HepG2 (cell line): ENCODE results near the gene CBX7. TPM values are rescaled to one million over a fixed set of nuclear protein-coding genes. Genes with fewer than 3 reads are reported as not detected.

ENCODE experiments used
- ELF1 ChIP-seq: sonication (generic); formaldehyde crosslinking; IDR thresholded peaks from 2 replicates; pipeline ENCODE4 v1.4.0; 2020; ENCODE audit warnings: missing genetic modification reagents
- ERF ChIP-seq: IDR thresholded peaks from 2 replicates; pipeline ENCODE4 v1.6.1; 2018; ENCODE audit warnings: missing biosample characterization, missing genetic modification reagents
- MYNN ChIP-seq: sonication (generic); formaldehyde crosslinking; IDR thresholded peaks from 2 replicates; pipeline ENCODE4 v1.4.0; 2020; ENCODE audit warnings: mild to moderate bottlenecking, low read depth, missing genetic modification reagents
- NCOR1 ChIP-seq: fragments of 200-600 bp; sonication (generic); IDR thresholded peaks from 2 replicates; pipeline ENCODE4 v1.7.0; 2017; ENCODE audit warnings: antibody characterized with exemption, low read length, borderline replicate concordance
- NR2F1 ChIP-seq, 2 experiments: fragments of 450-650 bp in 1 of 2; formaldehyde crosslinking in 1 of 2; IDR thresholded peaks; 2 replicates each; pipeline versions ENCODE4 v1.5.0 to v1.6.1; 2016 to 2020; ENCODE audit warnings: mild to moderate bottlenecking in 1 of 2, missing compliant biosample characterization in 1 of 2, missing genetic modification reagents in 1 of 2, moderate library complexity in 1 of 2
- SAFB2 ChIP-seq: sonication (generic); formaldehyde crosslinking; IDR thresholded peaks from 2 replicates; pipeline ENCODE4 v1.5.1; 2020; ENCODE audit warnings: missing genetic modification reagents, low read depth, mild to moderate bottlenecking, borderline replicate concordance
- SATB2 ChIP-seq: sonication (generic); formaldehyde crosslinking; IDR thresholded peaks from 2 replicates; pipeline ENCODE4 v1.5.0; 2020; ENCODE audit warnings: missing genetic modification reagents
- SNRNP70 ChIP-seq: fragments of 200-400 bp; formaldehyde crosslinking; IDR thresholded peaks from 2 replicates; pipeline ENCODE4 v1.6.1; 2017; ENCODE audit warnings: mild to moderate bottlenecking, low read depth, low read length, moderate library complexity
- SRY ChIP-seq: sonication (generic); formaldehyde crosslinking; IDR thresholded peaks from 2 replicates; pipeline ENCODE4 v1.8.0; 2022; ENCODE audit warnings: mild to moderate bottlenecking, missing genetic modification reagents
- SSRP1 ChIP-seq: IDR thresholded peaks from 2 replicates; pipeline ENCODE4 v1.6.1; 2016; ENCODE audit warnings: control low read depth
- ZC3H4 ChIP-seq: sonication (generic); formaldehyde crosslinking; IDR thresholded peaks from 2 replicates; pipeline ENCODE4 v1.4.0; 2020; ENCODE audit warnings: missing genetic modification reagents, borderline replicate concordance
- ZFP36L1 ChIP-seq: sonication (generic); formaldehyde crosslinking; IDR thresholded peaks from 2 replicates; pipeline ENCODE4 v1.8.0; 2022; ENCODE audit warnings: mild to moderate bottlenecking, missing genetic modification reagents, moderate library complexity
- ZNF354B ChIP-seq: sonication (generic); formaldehyde crosslinking; IDR thresholded peaks from 2 replicates; pipeline ENCODE4 v1.8.0; 2022; ENCODE audit warnings: mild to moderate bottlenecking, missing genetic modification reagents
- ZNF670 ChIP-seq: sonication (generic); formaldehyde crosslinking; IDR thresholded peaks from 2 replicates; pipeline ENCODE4 v1.8.0; 2022; ENCODE audit warnings: mild to moderate bottlenecking, missing genetic modification reagents, borderline replicate concordance
- polyA plus RNA-seq, 8 experiments: library from polyadenylated mRNA; depleted of rRNA in 3 of 8; stranded (reverse) in 7 of 8; unstranded in 1 of 8; fragments of >200 nt; fragmentation: Illumina TruSeq in 4 of 8; extraction: Trizol in 4 of 8; gene quantifications; 2 replicates each; pipeline versions ENCODE4 v1.2.1 to v1.2.3, GENCODE V29; 2011 to 2016; ENCODE audit warnings: low read depth in 4 of 8, missing spikeins in 1 of 8, mixed read lengths in 1 of 8; ENCODE audit not compliant: insufficient read depth in 1 of 8
- total RNA-seq, 5 experiments: library from RNA; depleted of rRNA; stranded (reverse); fragments of >200 nt; fragmentation: Illumina TruSeq; extraction: Trizol; gene quantifications; 2 replicates each; pipeline ENCODE4 v1.2.3, GENCODE V29; 2016; ENCODE audit warnings: low read depth in 1 of 5
- TF ChIP-seq, protein P1 (sequence below): sonication (generic); formaldehyde crosslinking; IDR thresholded peaks from 2 replicates; pipeline ENCODE4 v1.5.0; 2020; ENCODE audit warnings: missing genetic modification reagents
- TF ChIP-seq, protein P2 (sequence below): sonication (generic); formaldehyde crosslinking; IDR thresholded peaks from 2 replicates; pipeline ENCODE4 v1.9.0; 2021; ENCODE audit warnings: missing genetic modification reagents, borderline replicate concordance
- TF ChIP-seq, protein P3 (sequence below): IDR thresholded peaks from 2 replicates; pipeline ENCODE4 v1.4.0; 2020; ENCODE audit warnings: mild to moderate bottlenecking, missing genetic modification reagents
- TF ChIP-seq, protein P4 (sequence below): sonication (generic); formaldehyde crosslinking; IDR thresholded peaks from 2 replicates; pipeline ENCODE4 v1.4.0; 2020; ENCODE audit warnings: missing genetic modification reagents

The CBX7 gene
- total and polyA plus RNA-seq, 2 of the 13 experiments (the other 11 are each of a cell fraction or from before 2014, with no cell fraction given): 0.35 to 4.9 TPM

DNA sequence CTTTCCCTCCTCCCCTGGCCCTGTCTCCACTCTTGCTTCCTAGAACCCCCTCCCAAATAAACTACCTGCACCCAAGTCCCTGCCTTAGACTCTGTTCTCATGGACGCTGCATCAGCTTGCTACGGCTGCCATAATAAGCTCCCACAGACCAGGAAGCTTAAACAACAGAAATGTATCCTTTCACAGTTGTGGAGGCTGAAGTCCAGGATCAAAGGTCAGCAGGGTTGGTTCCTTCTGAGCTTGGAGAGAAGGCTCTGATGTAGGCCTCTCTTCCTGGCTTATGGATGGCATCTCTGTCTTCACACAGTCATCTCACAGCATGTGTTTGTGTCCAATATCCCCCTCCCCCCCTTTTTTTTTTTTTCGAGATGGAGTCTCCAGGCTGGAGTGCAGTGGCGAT lies 23.4 kb downstream of the CBX7 start (continued):
- TF ChIP-seq SATB2 (CRISPR knock-in tag): no peak
- TF ChIP-seq, protein P1, sequence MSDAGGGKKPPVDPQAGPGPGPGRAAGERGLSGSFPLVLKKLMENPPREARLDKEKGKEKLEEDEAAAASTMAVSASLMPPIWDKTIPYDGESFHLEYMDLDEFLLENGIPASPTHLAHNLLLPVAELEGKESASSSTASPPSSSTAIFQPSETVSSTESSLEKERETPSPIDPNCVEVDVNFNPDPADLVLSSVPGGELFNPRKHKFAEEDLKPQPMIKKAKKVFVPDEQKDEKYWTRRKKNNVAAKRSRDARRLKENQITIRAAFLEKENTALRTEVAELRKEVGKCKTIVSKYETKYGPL (CRISPR knock-in tag): no peak
- TF ChIP-seq SRY: no peak
- 0 out of 2 replicates have a peak, but pooled peaks have one; percentile 47 for TF ChIP-seq NCOR1
- TF ChIP-seq, protein P2, sequence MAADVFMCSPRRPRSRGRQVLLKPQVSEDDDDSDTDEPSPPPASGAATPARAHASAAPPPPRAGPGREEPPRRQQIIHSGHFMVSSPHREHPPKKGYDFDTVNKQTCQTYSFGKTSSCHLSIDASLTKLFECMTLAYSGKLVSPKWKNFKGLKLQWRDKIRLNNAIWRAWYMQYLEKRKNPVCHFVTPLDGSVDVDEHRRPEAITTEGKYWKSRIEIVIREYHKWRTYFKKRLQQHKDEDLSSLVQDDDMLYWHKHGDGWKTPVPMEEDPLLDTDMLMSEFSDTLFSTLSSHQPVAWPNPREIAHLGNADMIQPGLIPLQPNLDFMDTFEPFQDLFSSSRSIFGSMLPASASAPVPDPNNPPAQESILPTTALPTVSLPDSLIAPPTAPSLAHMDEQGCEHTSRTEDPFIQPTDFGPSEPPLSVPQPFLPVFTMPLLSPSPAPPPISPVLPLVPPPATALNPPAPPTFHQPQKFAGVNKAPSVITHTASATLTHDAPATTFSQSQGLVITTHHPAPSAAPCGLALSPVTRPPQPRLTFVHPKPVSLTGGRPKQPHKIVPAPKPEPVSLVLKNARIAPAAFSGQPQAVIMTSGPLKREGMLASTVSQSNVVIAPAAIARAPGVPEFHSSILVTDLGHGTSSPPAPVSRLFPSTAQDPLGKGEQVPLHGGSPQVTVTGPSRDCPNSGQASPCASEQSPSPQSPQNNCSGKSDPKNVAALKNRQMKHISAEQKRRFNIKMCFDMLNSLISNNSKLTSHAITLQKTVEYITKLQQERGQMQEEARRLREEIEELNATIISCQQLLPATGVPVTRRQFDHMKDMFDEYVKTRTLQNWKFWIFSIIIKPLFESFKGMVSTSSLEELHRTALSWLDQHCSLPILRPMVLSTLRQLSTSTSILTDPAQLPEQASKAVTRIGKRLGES: no peak
- peak; percentile 37 to 59; a peak in 1 of 4 replicates for TF ChIP-seq NR2F1 (CRISPR knock-in tag; IDR thresholded peaks at IDR 0.05)
- TF ChIP-seq, protein P3, sequence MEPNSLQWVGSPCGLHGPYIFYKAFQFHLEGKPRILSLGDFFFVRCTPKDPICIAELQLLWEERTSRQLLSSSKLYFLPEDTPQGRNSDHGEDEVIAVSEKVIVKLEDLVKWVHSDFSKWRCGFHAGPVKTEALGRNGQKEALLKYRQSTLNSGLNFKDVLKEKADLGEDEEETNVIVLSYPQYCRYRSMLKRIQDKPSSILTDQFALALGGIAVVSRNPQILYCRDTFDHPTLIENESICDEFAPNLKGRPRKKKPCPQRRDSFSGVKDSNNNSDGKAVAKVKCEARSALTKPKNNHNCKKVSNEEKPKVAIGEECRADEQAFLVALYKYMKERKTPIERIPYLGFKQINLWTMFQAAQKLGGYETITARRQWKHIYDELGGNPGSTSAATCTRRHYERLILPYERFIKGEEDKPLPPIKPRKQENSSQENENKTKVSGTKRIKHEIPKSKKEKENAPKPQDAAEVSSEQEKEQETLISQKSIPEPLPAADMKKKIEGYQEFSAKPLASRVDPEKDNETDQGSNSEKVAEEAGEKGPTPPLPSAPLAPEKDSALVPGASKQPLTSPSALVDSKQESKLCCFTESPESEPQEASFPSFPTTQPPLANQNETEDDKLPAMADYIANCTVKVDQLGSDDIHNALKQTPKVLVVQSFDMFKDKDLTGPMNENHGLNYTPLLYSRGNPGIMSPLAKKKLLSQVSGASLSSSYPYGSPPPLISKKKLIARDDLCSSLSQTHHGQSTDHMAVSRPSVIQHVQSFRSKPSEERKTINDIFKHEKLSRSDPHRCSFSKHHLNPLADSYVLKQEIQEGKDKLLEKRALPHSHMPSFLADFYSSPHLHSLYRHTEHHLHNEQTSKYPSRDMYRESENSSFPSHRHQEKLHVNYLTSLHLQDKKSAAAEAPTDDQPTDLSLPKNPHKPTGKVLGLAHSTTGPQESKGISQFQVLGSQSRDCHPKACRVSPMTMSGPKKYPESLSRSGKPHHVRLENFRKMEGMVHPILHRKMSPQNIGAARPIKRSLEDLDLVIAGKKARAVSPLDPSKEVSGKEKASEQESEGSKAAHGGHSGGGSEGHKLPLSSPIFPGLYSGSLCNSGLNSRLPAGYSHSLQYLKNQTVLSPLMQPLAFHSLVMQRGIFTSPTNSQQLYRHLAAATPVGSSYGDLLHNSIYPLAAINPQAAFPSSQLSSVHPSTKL (CRISPR knock-in tag): peak; percentile 39
- 0 out of 2 replicates have a peak, but pooled peaks have one; percentile 12 for TF ChIP-seq ELF1 (CRISPR knock-in tag)
- TF ChIP-seq ZNF670 (CRISPR knock-in tag): no peak
- TF ChIP-seq MYNN: no peak
- TF ChIP-seq ZFP36L1 (CRISPR knock-in tag): no peak
- TF ChIP-seq, protein P4, sequence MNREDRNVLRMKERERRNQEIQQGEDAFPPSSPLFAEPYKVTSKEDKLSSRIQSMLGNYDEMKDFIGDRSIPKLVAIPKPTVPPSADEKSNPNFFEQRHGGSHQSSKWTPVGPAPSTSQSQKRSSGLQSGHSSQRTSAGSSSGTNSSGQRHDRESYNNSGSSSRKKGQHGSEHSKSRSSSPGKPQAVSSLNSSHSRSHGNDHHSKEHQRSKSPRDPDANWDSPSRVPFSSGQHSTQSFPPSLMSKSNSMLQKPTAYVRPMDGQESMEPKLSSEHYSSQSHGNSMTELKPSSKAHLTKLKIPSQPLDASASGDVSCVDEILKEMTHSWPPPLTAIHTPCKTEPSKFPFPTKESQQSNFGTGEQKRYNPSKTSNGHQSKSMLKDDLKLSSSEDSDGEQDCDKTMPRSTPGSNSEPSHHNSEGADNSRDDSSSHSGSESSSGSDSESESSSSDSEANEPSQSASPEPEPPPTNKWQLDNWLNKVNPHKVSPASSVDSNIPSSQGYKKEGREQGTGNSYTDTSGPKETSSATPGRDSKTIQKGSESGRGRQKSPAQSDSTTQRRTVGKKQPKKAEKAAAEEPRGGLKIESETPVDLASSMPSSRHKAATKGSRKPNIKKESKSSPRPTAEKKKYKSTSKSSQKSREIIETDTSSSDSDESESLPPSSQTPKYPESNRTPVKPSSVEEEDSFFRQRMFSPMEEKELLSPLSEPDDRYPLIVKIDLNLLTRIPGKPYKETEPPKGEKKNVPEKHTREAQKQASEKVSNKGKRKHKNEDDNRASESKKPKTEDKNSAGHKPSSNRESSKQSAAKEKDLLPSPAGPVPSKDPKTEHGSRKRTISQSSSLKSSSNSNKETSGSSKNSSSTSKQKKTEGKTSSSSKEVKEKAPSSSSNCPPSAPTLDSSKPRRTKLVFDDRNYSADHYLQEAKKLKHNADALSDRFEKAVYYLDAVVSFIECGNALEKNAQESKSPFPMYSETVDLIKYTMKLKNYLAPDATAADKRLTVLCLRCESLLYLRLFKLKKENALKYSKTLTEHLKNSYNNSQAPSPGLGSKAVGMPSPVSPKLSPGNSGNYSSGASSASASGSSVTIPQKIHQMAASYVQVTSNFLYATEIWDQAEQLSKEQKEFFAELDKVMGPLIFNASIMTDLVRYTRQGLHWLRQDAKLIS (CRISPR knock-in tag): no peak
- peak; percentile 29; the same call in 1 of the 2 replicates for TF ChIP-seq ERF (CRISPR knock-in tag)
- TF ChIP-seq SNRNP70: no peak
- no peak for TF ChIP-seq SAFB2 (CRISPR knock-in tag)
- TF ChIP-seq ZC3H4 (CRISPR knock-in tag): no peak
- no peak for TF ChIP-seq ZNF354B (CRISPR knock-in tag)
- no peak for TF ChIP-seq SSRP1
